ENCODE results near the gene SLMAP.

The SLMAP gene

DNA sequence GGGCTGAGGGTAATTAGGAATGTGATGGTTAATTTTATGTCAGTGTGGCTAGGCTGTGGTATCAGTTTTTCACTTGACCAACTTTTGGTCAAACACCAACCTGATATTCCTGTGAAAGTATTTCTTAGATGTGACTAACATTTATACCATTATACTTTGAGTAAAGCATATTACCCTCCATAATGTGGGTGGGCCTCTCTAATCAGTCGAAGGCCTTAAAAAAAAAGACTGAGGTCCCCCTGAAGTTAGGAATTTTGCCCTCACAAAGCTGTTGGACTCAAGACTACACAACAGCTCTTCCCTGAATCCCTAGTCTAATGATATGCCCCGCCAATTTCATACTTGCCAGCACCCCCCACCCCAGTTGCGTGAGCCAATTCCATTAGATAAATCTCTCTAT, 12.5 kb downstream of the SLMAP start:
- FAIRE-seq (no peak), DNase-seq (ENCODE audit: insufficient read length, low spot score) (no peak)
- TF ChIP-seq SPI1 (IDR thresholded peaks at IDR 0.05; ENCODE audit: low read depth, low read length) (no peak), POLR2A (IDR thresholded peaks at IDR 0.05; ENCODE audit: low read depth, low read length) (no peak), PAX5 (IDR thresholded peaks at IDR 0.05; ENCODE audit: insufficient read depth, low read length, severe bottlenecking) (no peak), TAF1 (IDR thresholded peaks at IDR 0.05; ENCODE audit: low read depth, low read length) (no peak), POU2F2 (IDR thresholded peaks at IDR 0.05; ENCODE audit: low read depth, low read length) (no peak), POLR2AphosphoS5 (IDR thresholded peaks at IDR 0.05; ENCODE audit: low read depth, low read length) (no peak)

GRCh38 chr3:57770009-57770827, 14.1 kb downstream of the SLMAP start:
- TF ChIP-seq SPI1 (IDR thresholded peaks at IDR 0.05; ENCODE audit: low read depth, low read length) (no peak), POLR2A (IDR thresholded peaks at IDR 0.05; ENCODE audit: low read depth, low read length) (no peak), TAF1 (IDR thresholded peaks at IDR 0.05; ENCODE audit: low read depth, low read length) (no peak), PAX5 (IDR thresholded peaks at IDR 0.05; ENCODE audit: insufficient read depth, low read length, severe bottlenecking) (no peak), POLR2AphosphoS5 (IDR thresholded peaks at IDR 0.05; ENCODE audit: low read depth, low read length) (no peak), POU2F2 (IDR thresholded peaks at IDR 0.05; ENCODE audit: low read depth, low read length) (no peak)
- FAIRE-seq, result peak; percentile 9
- DNase-seq (ENCODE audit: insufficient read length, low spot score), result no peak

GRCh38 chr3:57772251-57772650, 16.1 kb downstream of the SLMAP start:
- FAIRE-seq (no peak), DNase-seq (ENCODE audit: insufficient read length, low spot score) (no peak)
- TF ChIP-seq POLR2A (IDR thresholded peaks at IDR 0.05; ENCODE audit: low read depth, low read length) (no peak), TAF1 (IDR thresholded peaks at IDR 0.05; ENCODE audit: low read depth, low read length) (no peak), SPI1 (IDR thresholded peaks at IDR 0.05; ENCODE audit: low read depth, low read length) (no peak), POLR2AphosphoS5 (IDR thresholded peaks at IDR 0.05; ENCODE audit: low read depth, low read length) (no peak), POU2F2 (IDR thresholded peaks at IDR 0.05; ENCODE audit: low read depth, low read length) (no peak), PAX5 (IDR thresholded peaks at IDR 0.05; ENCODE audit: insufficient read depth, low read length, severe bottlenecking) (no peak)

DNA sequence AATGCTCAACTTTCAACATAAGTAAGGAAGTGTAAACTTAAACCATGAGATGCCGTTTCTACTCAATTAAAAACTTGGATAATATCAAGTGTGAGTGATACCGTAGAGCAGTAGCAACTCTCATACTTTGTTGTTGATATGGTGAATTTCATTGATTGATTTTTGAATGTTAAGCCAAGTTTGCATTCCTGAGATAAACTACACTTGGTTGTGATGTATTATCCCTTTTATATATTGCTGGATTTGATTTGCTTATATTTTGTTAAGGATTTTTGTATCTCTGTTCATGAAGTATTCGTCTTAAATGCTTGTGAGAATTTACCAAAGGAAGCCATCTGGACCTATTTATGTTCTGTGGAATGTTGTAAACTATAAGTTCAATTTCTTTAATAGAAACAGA, 21.7 kb downstream of the SLMAP start:
- TF ChIP-seq POLR2A (IDR thresholded peaks at IDR 0.05; ENCODE audit: low read depth, low read length) (no peak), PAX5 (IDR thresholded peaks at IDR 0.05; ENCODE audit: insufficient read depth, low read length, severe bottlenecking) (no peak), POU2F2 (IDR thresholded peaks at IDR 0.05; ENCODE audit: low read depth, low read length) (no peak), POLR2AphosphoS5 (IDR thresholded peaks at IDR 0.05; ENCODE audit: low read depth, low read length) (no peak)
- no peak for FAIRE-seq
- no peak for DNase-seq (ENCODE audit: insufficient read length, low spot score)

DNA sequence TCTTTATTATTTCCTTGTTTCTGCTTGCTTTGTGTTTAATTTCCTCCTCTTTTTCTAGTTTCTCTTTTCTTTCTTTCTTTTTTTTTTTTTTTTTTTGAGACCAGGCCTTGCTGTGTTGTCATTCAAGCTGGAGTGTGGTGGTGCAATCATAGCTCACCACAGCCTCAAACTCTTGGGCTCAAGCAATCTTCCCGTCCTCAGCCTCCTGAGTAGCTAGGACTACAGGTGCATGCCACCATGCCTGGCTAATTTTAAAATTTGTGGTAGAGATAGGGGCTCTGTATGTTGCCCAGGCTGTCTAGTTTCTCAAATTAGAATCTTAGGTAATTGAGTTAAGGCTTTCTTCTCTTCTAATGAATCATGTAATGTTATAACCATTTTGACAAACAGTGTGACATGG, 22.4 kb downstream of the SLMAP start:
- DNase-seq (ENCODE audit: insufficient read length, low spot score) (no peak), FAIRE-seq (no peak)
- TF ChIP-seq TAF1 (IDR thresholded peaks at IDR 0.05; ENCODE audit: low read depth, low read length) (no peak), POLR2AphosphoS5 (IDR thresholded peaks at IDR 0.05; ENCODE audit: low read depth, low read length) (no peak), SPI1 (IDR thresholded peaks at IDR 0.05; ENCODE audit: low read depth, low read length) (no peak), PAX5 (IDR thresholded peaks at IDR 0.05; ENCODE audit: insufficient read depth, low read length, severe bottlenecking) (no peak), POU2F2 (IDR thresholded peaks at IDR 0.05; ENCODE audit: low read depth, low read length) (no peak), POLR2A (IDR thresholded peaks at IDR 0.05; ENCODE audit: low read depth, low read length) (no peak)

- FAIRE-seq, result no peak
- TF ChIP-seq POLR2A (IDR thresholded peaks at IDR 0.05; ENCODE audit: low read depth, low read length) (no peak), SPI1 (IDR thresholded peaks at IDR 0.05; ENCODE audit: low read depth, low read length) (no peak), POLR2AphosphoS5 (IDR thresholded peaks at IDR 0.05; ENCODE audit: low read depth, low read length) (no peak), PAX5 (IDR thresholded peaks at IDR 0.05; ENCODE audit: insufficient read depth, low read length, severe bottlenecking) (no peak), TAF1 (IDR thresholded peaks at IDR 0.05; ENCODE audit: low read depth, low read length) (no peak), POU2F2 (IDR thresholded peaks at IDR 0.05; ENCODE audit: low read depth, low read length) (no peak)
- no peak for DNase-seq (ENCODE audit: insufficient read length, low spot score)
Observed at GRCh38 chr3:57779666-57780065, 23.6 kb downstream of the SLMAP start.

DNA sequence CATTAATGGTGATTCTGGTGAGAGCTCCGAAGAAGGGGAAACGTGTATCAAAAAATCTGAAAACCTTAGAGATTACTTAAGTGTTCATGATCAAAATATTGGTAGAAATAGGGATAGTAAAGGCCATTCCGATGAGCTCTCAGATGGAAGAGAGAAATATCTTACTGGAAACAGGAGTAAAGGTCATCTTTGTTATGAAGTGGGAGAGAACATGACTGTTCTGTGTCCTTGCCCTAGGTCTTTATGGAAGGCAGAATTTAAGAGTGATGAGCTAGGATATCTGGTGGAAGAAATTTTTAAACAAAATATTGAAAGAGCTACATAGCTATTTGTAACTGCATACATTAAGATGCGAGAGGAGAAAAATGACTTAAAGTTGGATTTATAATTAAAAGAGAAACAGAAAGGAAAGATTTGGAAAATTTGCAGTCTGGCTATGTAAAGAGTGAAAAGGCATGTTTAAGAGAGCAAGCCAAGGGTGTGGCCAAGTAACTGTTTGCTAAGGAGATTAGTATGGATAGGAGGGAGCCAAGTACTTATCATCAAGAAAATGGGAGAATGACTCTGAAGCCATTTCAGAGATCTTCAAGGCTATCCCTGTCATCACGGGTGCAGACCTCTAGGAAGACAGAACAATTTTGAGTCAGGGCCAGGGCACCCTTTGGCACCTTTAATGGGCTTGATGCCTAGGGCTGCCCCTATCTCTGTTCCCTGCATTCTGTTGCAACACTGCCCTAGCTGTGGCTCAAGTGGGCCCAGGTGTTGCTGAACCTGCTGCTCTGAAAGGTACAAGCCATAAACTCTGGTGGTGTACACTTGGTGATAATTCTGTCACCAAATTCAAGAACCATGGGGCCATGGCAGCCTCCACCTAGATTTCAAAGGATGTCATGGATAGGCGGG, 27.3 kb downstream of the SLMAP start:
- DNase-seq (ENCODE audit: insufficient read length, low spot score) (no peak), FAIRE-seq (no peak)
- no peak for TF ChIP-seq POLR2A (IDR thresholded peaks at IDR 0.05; ENCODE audit: low read depth, low read length)
- no peak for TF ChIP-seq TAF1 (IDR thresholded peaks at IDR 0.05; ENCODE audit: low read depth, low read length)
- TF ChIP-seq SPI1 (IDR thresholded peaks at IDR 0.05; ENCODE audit: low read depth, low read length), result no peak

DNA sequence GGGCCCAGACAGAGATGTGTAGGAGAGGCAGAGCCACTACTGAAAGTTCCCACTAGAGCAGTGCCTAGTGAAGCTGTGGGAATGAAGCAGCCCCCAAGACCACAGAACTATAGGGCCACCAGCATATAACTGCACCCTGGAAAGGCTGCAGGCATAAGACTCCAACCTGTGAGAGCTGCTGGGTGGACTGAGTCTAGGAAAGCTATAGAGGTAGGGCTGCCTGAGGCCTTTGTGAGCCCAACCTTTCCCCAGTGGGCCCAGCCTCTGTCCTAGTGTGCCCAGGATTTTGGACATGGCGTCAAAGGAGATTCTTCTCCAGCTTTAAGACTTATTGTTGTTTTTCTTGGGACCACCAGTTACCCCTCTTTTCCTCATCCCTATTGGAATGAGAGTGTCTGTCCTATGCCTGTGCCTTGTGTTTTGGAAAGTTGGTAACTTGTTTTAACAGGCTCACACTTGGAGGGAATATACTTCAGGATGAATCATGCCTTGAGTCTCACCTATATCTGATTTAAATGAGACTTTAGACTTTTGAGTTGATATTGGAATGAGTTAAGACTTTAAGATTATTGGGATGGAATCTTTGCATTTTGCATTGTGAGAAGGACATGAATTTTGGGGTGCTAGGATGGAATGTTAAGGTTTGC, 28.1 kb downstream of the SLMAP start:
- TF ChIP-seq PAX5 (IDR thresholded peaks at IDR 0.05; ENCODE audit: insufficient read depth, low read length, severe bottlenecking), result no peak
- no peak for TF ChIP-seq POLR2AphosphoS5 (IDR thresholded peaks at IDR 0.05; ENCODE audit: low read depth, low read length)
- no peak for TF ChIP-seq POLR2A (IDR thresholded peaks at IDR 0.05; ENCODE audit: low read depth, low read length)
- TF ChIP-seq TAF1 (IDR thresholded peaks at IDR 0.05; ENCODE audit: low read depth, low read length), result no peak
- TF ChIP-seq POU2F2 (IDR thresholded peaks at IDR 0.05; ENCODE audit: low read depth, low read length), result no peak
- no peak for TF ChIP-seq SPI1 (IDR thresholded peaks at IDR 0.05; ENCODE audit: low read depth, low read length)
- DNase-seq (ENCODE audit: insufficient read length, low spot score) (no peak), FAIRE-seq (no peak)

- DNase-seq (ENCODE audit: insufficient read length, low spot score), result no peak
- no peak for FAIRE-seq
Observed at GRCh38 chr3:57785446-57785845, 29.3 kb downstream of the SLMAP start.

More at GRCh38 chr3:57785446-57785845, 29.3 kb downstream of the SLMAP start:
- no peak for TF ChIP-seq POLR2AphosphoS5 (IDR thresholded peaks at IDR 0.05; ENCODE audit: low read depth, low read length)
- no peak for TF ChIP-seq POLR2A (IDR thresholded peaks at IDR 0.05; ENCODE audit: low read depth, low read length)
- no peak for TF ChIP-seq PAX5 (IDR thresholded peaks at IDR 0.05; ENCODE audit: insufficient read depth, low read length, severe bottlenecking)
- no peak for TF ChIP-seq SPI1 (IDR thresholded peaks at IDR 0.05; ENCODE audit: low read depth, low read length)
- no peak for TF ChIP-seq POU2F2 (IDR thresholded peaks at IDR 0.05; ENCODE audit: low read depth, low read length)
- TF ChIP-seq TAF1 (IDR thresholded peaks at IDR 0.05; ENCODE audit: low read depth, low read length), result no peak
